H1 (cell line): ENCODE data around the gene ZNF528.

ENCODE experiments used
- CHD1 ChIP-seq: IDR thresholded peaks from 2 replicates; pipeline ENCODE4 v1.6.1; 2012; ENCODE audit warnings: low read depth, low read length, improper control_type of control experiment
- EZH2 ChIP-seq: fragments of 200-600 bp; sonication (generic); IDR thresholded peaks from 2 replicates; pipeline ENCODE4 v1.7.1; 2012; ENCODE audit warnings: low read depth, mild to moderate bottlenecking, moderate library complexity, low read length, inconsistent platforms; ENCODE audit not compliant: severe bottlenecking
- SP1 ChIP-seq: IDR thresholded peaks from 2 replicates; pipeline ENCODE4 v1.6.1; 2011; ENCODE audit warnings: low read depth, low read length
- TAF1 ChIP-seq: IDR thresholded peaks from 2 replicates; pipeline ENCODE4 v1.6.1; 2011; ENCODE audit warnings: mild to moderate bottlenecking, low read depth, low read length
- TCF12 ChIP-seq: IDR thresholded peaks from 2 replicates; pipeline ENCODE4 v1.6.1; 2011; ENCODE audit warnings: low read depth, mild to moderate bottlenecking, low read length
- TF ChIP-seq, protein P1 (sequence below): IDR thresholded peaks from 2 replicates; pipeline ENCODE4 v1.6.1; 2011; ENCODE audit warnings: low read depth, mild to moderate bottlenecking, low read length; ENCODE audit not compliant: insufficient read depth

DNA sequence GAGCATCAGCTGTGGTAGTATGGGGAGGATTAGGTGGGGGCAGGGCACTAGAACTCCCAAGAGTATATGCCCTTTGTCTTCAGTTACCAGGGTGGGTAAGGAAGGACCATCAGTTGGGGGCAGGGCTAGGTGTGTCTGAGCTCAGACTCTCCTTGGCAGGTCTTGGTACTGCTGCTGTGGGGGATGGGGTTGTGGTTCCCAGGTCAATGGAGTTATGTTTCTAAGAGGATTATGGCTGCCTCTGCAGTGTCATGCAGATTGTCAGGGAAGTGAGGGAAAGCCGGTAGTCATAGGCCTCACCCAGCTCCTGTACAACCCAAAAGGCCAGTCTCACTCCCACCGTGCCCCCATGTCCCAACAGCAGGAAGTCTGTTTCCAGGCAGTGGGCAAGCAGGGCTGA, 46.9 kb downstream of the ZNF528 start:
- TF ChIP-seq CHD1 (no peak), EZH2 (no peak), TAF1 (no peak), TCF12 (no peak), SP1 (no peak)
- TF ChIP-seq, protein P1, sequence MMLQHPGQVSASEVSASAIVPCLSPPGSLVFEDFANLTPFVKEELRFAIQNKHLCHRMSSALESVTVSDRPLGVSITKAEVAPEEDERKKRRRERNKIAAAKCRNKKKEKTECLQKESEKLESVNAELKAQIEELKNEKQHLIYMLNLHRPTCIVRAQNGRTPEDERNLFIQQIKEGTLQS, result no peak
